Neural cell (in vitro differentiated cells): ENCODE data around the gene POU2AF3. TPM values are rescaled to one million over a fixed set of nuclear protein-coding genes. Genes with fewer than 3 reads are reported as not detected.

Experiments used
- H2AFZ ChIP-seq: fragments of 200-600, 300-800 bp; sonication (generic), shearing (Covaris generic); 2 replicates; pipeline ENCODE4 v1.6.0; 2014; ENCODE audit warnings: low read depth, mild to moderate bottlenecking, antibody characterized with exemption, low read length, moderate library complexity
- H3F3A ChIP-seq: fragments of 200-600 bp; shearing (Covaris generic); 2 replicates; pipeline ENCODE4 v1.6.1; 2016; ENCODE audit warnings: mild to moderate bottlenecking, moderate library complexity, mixed read lengths, antibody characterized with exemption, low read length; ENCODE audit not compliant: insufficient read depth, poor library complexity, severe bottlenecking
- H3K27ac ChIP-seq: fragments of 200-600, 300-800 bp; sonication (generic), shearing (Covaris generic); 2 replicates; pipeline ENCODE4 v1.5.1; 2014; ENCODE audit warnings: mild to moderate bottlenecking, low read length, moderate library complexity
- H3K27me3 ChIP-seq: fragments of 300-800, 200-600 bp; sonication (generic), shearing (Covaris generic); 2 replicates; pipeline ENCODE4 v1.6.0; 2014; ENCODE audit warnings: mild to moderate bottlenecking, low read depth, low read length, moderate library complexity; ENCODE audit not compliant: insufficient read depth
- H3K36me3 ChIP-seq: fragments of 300-800, 200-600 bp; sonication (generic), shearing (Covaris generic); 2 replicates; pipeline ENCODE4 v1.5.1; 2014; ENCODE audit warnings: mild to moderate bottlenecking, antibody characterized with exemption, low read length, moderate library complexity; ENCODE audit not compliant: insufficient read depth
- H3K4me2 ChIP-seq: fragments of 300-800, 200-600 bp; sonication (generic), shearing (Covaris generic); 2 replicates; pipeline ENCODE4 v1.6.0; 2014; ENCODE audit warnings: mild to moderate bottlenecking, low read length
- H3K4me3 ChIP-seq: fragments of 300-800, 200-600 bp; sonication (generic), shearing (Covaris generic); 2 replicates; pipeline ENCODE4 v1.5.1; 2014; ENCODE audit warnings: mild to moderate bottlenecking, low read length, moderate library complexity
- H3K79me2 ChIP-seq: fragments of 200-600 bp; shearing (Covaris generic); replicated peaks from 2 replicates; pipeline ENCODE4 v1.6.0; 2014; ENCODE audit warnings: mild to moderate bottlenecking, low read length, moderate library complexity; ENCODE audit not compliant: insufficient read depth
- H3K9ac ChIP-seq: fragments of 300-800, 200-600 bp; sonication (generic), shearing (Covaris generic); 2 replicates; pipeline ENCODE4 v1.6.1; 2016; ENCODE audit warnings: mild to moderate bottlenecking, low read length, mixed read lengths
- H3K9me2 ChIP-seq: fragments of 200-600 bp; shearing (Covaris generic); 2 replicates; pipeline ENCODE4 v1.6.1; 2016; ENCODE audit warnings: mild to moderate bottlenecking, low read length, mixed read lengths; ENCODE audit not compliant: insufficient read depth
- H3K9me3 ChIP-seq: fragments of 200-600, 300-800 bp; sonication (generic), shearing (Covaris generic); 2 replicates; pipeline ENCODE4 v1.6.1; 2016; ENCODE audit warnings: mild to moderate bottlenecking, mixed run types, low read length, moderate library complexity, mixed read lengths
- H4K20me1 ChIP-seq: fragments of 200-600 bp; shearing (Covaris generic); 2 replicates; pipeline ENCODE4 v1.6.1; 2016; ENCODE audit warnings: mild to moderate bottlenecking, mixed run types; ENCODE audit not compliant: insufficient read depth
- EP300 ChIP-seq: fragments of 450-650 bp; conservative IDR thresholded peaks from 2 replicates; pipeline ENCODE4 v1.6.1; 2014; ENCODE audit warnings: antibody characterized with exemption, mild to moderate bottlenecking, moderate library complexity; ENCODE audit not compliant: poor library complexity, severe bottlenecking
- EZH2 ChIP-seq: fragments of 200-600, 300-800 bp; shearing (Covaris generic), sonication (generic); IDR thresholded peaks from 2 replicates; pipeline ENCODE4 v1.6.1; 2014; ENCODE audit warnings: antibody characterized with exemption, low read length, borderline replicate concordance, mild to moderate bottlenecking; ENCODE audit not compliant: insufficient read depth, poor library complexity, severe bottlenecking
- MXI1 ChIP-seq: fragments of 450-650 bp; conservative IDR thresholded peaks from 2 replicates; pipeline ENCODE4 v1.6.1; 2014; ENCODE audit warnings: antibody characterized with exemption, mild to moderate bottlenecking; ENCODE audit not compliant: poor library complexity, severe bottlenecking
- POLR2AphosphoS5 ChIP-seq: IDR thresholded peaks from 2 replicates; pipeline ENCODE4 v1.6.1; 2012
- RAD21 ChIP-seq: fragments of 450-650 bp; conservative IDR thresholded peaks from 2 replicates; pipeline ENCODE4 v1.6.1; 2014; ENCODE audit warnings: antibody characterized with exemption, mild to moderate bottlenecking, moderate library complexity
- SMC3 ChIP-seq: fragments of 450-650 bp; conservative IDR thresholded peaks from 2 replicates; pipeline ENCODE4 v1.6.1; 2014; ENCODE audit warnings: antibody characterized with exemption, mild to moderate bottlenecking, moderate library complexity; ENCODE audit not compliant: poor library complexity
- TAF1 ChIP-seq: IDR thresholded peaks from 2 replicates; pipeline ENCODE4 v1.6.1; 2012; ENCODE audit warnings: low read depth
- polyA plus RNA-seq: library from polyadenylated mRNA; depleted of rRNA; stranded (reverse); fragments of >200 nt; gene quantifications from 2 replicates; pipeline ENCODE4 v1.2.3, GENCODE V29; 2014
- TF ChIP-seq, protein P1 (sequence below): fragments of 450-650 bp; IDR thresholded peaks from 2 replicates; pipeline ENCODE4 v1.5.1; 2014; ENCODE audit warnings: antibody characterized with exemption, mild to moderate bottlenecking, moderate library complexity; ENCODE audit not compliant: poor library complexity, severe bottlenecking
- TF ChIP-seq, protein P2 (sequence below): IDR thresholded peaks from 2 replicates; pipeline ENCODE4 v1.6.1; 2012; ENCODE audit warnings: borderline replicate concordance

The POU2AF3 gene
- polyA plus RNA-seq, 1 donor from 2014 or later: not detected

DNA sequence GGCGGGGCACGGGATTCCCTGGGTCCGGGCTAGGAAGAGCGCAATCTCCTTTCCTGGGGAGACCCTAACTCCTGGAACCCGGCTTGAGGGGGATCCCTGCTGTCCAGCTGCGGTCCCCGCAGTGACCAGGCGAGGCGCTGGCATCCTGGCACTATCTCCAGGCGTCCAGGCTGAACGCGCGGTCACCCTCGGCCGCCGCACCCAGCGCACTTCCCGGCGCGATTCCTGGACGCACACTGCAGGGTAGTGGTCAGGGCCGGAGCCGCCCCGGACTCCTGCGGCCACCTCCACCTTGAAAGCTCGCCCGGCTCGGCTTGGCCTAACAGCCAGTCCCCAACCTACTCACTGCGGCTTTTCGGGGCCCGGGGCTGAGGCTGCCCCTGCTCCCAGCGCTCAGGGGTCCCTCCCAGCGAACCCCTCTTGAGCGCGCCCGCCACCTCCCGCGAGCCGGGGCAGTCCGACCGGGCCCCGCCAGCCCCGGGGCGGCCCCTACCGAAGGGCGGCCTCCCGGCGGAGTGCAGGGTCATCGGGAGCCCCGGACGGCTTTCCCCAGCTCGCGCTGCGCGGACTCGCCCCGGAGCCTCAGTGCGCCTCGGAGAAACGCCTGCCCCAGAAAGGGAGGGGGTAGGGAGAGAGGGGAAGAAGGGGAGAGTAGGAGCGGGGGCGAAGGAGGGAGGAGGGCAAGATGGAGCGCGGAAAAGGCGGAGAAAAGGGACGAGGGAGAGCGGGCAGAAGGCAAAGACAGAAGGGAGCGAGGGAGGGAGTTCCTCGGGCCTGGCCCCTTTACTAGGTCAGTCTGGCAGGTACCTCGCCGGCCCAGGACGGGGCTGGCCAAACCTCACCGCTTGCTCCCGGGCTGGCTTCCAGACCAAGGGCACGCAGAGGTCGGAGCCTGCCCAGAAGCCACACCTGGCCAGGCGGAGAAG lies 1.0 kb downstream of the POU2AF3 start:
- peak overlapping the region; percentile 44 for H3K9ac ChIP-seq
- no peaks in the 10 kb centered on the region for H3F3A ChIP-seq
- H3K9me3 ChIP-seq: no peaks in the 10 kb centered on the region
- H3K4me2 ChIP-seq: peak overlapping the region; percentile 48
- no peak overlapping the region for H3K27ac ChIP-seq
- TF ChIP-seq, protein P1, sequence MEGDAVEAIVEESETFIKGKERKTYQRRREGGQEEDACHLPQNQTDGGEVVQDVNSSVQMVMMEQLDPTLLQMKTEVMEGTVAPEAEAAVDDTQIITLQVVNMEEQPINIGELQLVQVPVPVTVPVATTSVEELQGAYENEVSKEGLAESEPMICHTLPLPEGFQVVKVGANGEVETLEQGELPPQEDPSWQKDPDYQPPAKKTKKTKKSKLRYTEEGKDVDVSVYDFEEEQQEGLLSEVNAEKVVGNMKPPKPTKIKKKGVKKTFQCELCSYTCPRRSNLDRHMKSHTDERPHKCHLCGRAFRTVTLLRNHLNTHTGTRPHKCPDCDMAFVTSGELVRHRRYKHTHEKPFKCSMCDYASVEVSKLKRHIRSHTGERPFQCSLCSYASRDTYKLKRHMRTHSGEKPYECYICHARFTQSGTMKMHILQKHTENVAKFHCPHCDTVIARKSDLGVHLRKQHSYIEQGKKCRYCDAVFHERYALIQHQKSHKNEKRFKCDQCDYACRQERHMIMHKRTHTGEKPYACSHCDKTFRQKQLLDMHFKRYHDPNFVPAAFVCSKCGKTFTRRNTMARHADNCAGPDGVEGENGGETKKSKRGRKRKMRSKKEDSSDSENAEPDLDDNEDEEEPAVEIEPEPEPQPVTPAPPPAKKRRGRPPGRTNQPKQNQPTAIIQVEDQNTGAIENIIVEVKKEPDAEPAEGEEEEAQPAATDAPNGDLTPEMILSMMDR: peak; percentile 68
- no peak for TF ChIP-seq MXI1
- peaks cover 33% of the 10 kb centered on the region for H3K27me3 ChIP-seq
- no peaks in the 10 kb centered on the region for H3K9me2 ChIP-seq
- no peaks in the 10 kb centered on the region for H3K36me3 ChIP-seq
- H4K20me1 ChIP-seq: no peaks in the 10 kb centered on the region
- H2AFZ ChIP-seq: no peak overlapping the region
- no peaks in the 10 kb centered on the region for H3K79me2 ChIP-seq
- peak overlapping the region; percentile 76 for H3K4me3 ChIP-seq

DNA sequence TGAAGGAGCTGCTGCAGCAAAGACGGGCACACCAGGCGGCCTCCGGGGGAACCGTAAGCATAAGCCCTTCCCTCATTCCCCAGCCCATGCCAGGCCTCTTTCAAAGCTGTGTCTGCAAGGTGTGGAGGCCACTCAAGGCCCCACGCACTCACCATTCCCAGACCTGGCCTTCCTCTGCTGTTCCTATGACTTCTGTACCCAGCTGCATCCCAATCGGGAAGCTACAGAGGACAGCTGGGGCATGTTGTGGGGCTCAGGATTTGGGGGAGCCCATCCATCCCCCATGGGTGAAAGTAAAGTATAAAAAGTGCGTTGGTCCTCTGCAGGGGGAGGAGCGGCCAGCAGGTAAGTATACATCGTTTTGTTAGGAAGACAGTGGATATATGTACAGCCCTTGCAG lies 2.2 kb downstream of the POU2AF3 start:
- Histone ChIP-seq H3K4me3 (no peak overlapping the region), H3K27ac (no peak overlapping the region), H3K4me2 (no peak overlapping the region), H4K20me1 (no peaks in the 10 kb centered on the region), H3F3A (no peaks in the 10 kb centered on the region), H3K9me3 (no peaks in the 10 kb centered on the region), H2AFZ (no peak overlapping the region), H3K27me3 (peaks cover 33% of the 10 kb centered on the region), H3K9me2 (no peaks in the 10 kb centered on the region), H3K36me3 (no peaks in the 10 kb centered on the region), H3K9ac (no peak overlapping the region), H3K79me2 (no peaks in the 10 kb centered on the region)
- TF ChIP-seq POLR2AphosphoS5 (no peak), EP300 (no peak), RAD21 (no peak), SMC3 (no peak), EZH2 (no peak), TAF1 (no peak), MXI1 (no peak)
- TF ChIP-seq, protein P2, sequence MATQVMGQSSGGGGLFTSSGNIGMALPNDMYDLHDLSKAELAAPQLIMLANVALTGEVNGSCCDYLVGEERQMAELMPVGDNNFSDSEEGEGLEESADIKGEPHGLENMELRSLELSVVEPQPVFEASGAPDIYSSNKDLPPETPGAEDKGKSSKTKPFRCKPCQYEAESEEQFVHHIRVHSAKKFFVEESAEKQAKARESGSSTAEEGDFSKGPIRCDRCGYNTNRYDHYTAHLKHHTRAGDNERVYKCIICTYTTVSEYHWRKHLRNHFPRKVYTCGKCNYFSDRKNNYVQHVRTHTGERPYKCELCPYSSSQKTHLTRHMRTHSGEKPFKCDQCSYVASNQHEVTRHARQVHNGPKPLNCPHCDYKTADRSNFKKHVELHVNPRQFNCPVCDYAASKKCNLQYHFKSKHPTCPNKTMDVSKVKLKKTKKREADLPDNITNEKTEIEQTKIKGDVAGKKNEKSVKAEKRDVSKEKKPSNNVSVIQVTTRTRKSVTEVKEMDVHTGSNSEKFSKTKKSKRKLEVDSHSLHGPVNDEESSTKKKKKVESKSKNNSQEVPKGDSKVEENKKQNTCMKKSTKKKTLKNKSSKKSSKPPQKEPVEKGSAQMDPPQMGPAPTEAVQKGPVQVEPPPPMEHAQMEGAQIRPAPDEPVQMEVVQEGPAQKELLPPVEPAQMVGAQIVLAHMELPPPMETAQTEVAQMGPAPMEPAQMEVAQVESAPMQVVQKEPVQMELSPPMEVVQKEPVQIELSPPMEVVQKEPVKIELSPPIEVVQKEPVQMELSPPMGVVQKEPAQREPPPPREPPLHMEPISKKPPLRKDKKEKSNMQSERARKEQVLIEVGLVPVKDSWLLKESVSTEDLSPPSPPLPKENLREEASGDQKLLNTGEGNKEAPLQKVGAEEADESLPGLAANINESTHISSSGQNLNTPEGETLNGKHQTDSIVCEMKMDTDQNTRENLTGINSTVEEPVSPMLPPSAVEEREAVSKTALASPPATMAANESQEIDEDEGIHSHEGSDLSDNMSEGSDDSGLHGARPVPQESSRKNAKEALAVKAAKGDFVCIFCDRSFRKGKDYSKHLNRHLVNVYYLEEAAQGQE: no peak
- TF ChIP-seq, protein P1: no peak
